IPS-20b (cell line): ENCODE measurements around the gene SNRPA.

ENCODE experiments used
- H3K27ac ChIP-seq: one replicate; pipeline ENCODE4 v1.5.1; 2013; ENCODE audit warnings: low read length
- H3K27me3 ChIP-seq: 2 replicates; pipeline ENCODE4 v1.6.1; 2013; ENCODE audit warnings: mild to moderate bottlenecking, low read length, inconsistent platforms; ENCODE audit not compliant: insufficient read depth
- H3K36me3 ChIP-seq: 2 replicates; pipeline ENCODE4 v1.6.1; 2013; ENCODE audit warnings: low read depth, mild to moderate bottlenecking, inconsistent platforms, low read length, moderate library complexity; ENCODE audit not compliant: insufficient read depth
- H3K4me1 ChIP-seq: 2 replicates; pipeline ENCODE4 v1.6.1; 2013; ENCODE audit warnings: mild to moderate bottlenecking, control low read depth, inconsistent platforms, low read length, moderate library complexity; ENCODE audit not compliant: insufficient read depth
- H3K4me3 ChIP-seq: 2 replicates; pipeline ENCODE4 v1.5.1; 2013; ENCODE audit warnings: mild to moderate bottlenecking, low read length, inconsistent platforms
- H3K9ac ChIP-seq: 2 replicates; pipeline ENCODE4 v1.6.1; 2013; ENCODE audit warnings: low read depth, mild to moderate bottlenecking, inconsistent platforms, low read length, moderate library complexity
- H3K9me3 ChIP-seq: 2 replicates; pipeline ENCODE4 v1.6.1; 2013; ENCODE audit warnings: mild to moderate bottlenecking, low read depth, low read length, inconsistent platforms; ENCODE audit not compliant: insufficient read depth

The SNRPA gene

GRCh38 chr19:40750874-40751537 is at the start of gene SNRPA:
Gene SNRPA (plus strand): TSS chr19:40751203. CDS start chr19:40751409, 206 bp downstream.
- peaks cover 27% of the 10 kb centered on the region for H3K36me3 ChIP-seq
- H3K4me1 ChIP-seq: peaks cover 9% of the 10 kb centered on the region; the same call in 1 of the 2 replicates

GRCh38 chr19:40701758-40702157 is 49.2 kb upstream of the SNRPA start:
- no peaks in the 10 kb centered on the region for H3K9me3 ChIP-seq
- no peaks in the 10 kb centered on the region for H3K4me1 ChIP-seq
- no peaks in the 10 kb centered on the region for H3K27me3 ChIP-seq
- no peak overlapping the region for H3K4me3 ChIP-seq
- no peak overlapping the region for H3K27ac ChIP-seq
- H3K9ac ChIP-seq: no peak overlapping the region
- H3K36me3 ChIP-seq: peaks cover 64% of the 10 kb centered on the region

More at GRCh38 chr19:40750874-40751537, at the start of gene SNRPA:
- Histone ChIP-seq H3K9ac (peak within 1 kb of the TSS; percentile 99), H3K9me3 (no peaks in the 10 kb centered on the region), H3K4me3 (peak within 1 kb of the TSS; percentile 97), H3K27ac (peak within 1 kb of the TSS; percentile 95), H3K27me3 (no peaks in the 10 kb centered on the region)

GRCh38 chr19:40702337-40703012 is 48.5 kb upstream of the SNRPA start:
- Histone ChIP-seq H3K9me3 (no peaks in the 10 kb centered on the region), H3K4me3 (no peak overlapping the region), H3K27ac (no peak overlapping the region), H3K36me3 (peaks cover 65% of the 10 kb centered on the region), H3K9ac (peak overlapping the region; percentile 23; the same call in 1 of the 2 replicates), H3K4me1 (no peaks in the 10 kb centered on the region), H3K27me3 (no peaks in the 10 kb centered on the region)

- Histone ChIP-seq H3K27me3 (no peaks in the 10 kb centered on the region), H3K9ac (no peak overlapping the region; the same call in 1 of the 2 replicates), H3K36me3 (peaks cover 71% of the 10 kb centered on the region), H3K4me1 (no peaks in the 10 kb centered on the region), H3K4me3 (no peak overlapping the region), H3K9me3 (no peaks in the 10 kb centered on the region), H3K27ac (no peak overlapping the region)
Measured at GRCh38 chr19:40703029-40703755, 47.8 kb upstream of the SNRPA start.

- H3K27me3 ChIP-seq: no peaks in the 10 kb centered on the region
- H3K4me1 ChIP-seq: no peaks in the 10 kb centered on the region
- no peak overlapping the region for H3K9ac ChIP-seq
- no peak overlapping the region for H3K27ac ChIP-seq
- no peak overlapping the region for H3K4me3 ChIP-seq
- no peaks in the 10 kb centered on the region for H3K9me3 ChIP-seq
- peaks cover 81% of the 10 kb centered on the region for H3K36me3 ChIP-seq
Measured at GRCh38 chr19:40704491-40705361, 46.3 kb upstream of the SNRPA start.

GRCh38 chr19:40705362-40705651 is 45.7 kb upstream of the SNRPA start:
- Histone ChIP-seq H3K9me3 (no peaks in the 10 kb centered on the region), H3K4me1 (no peaks in the 10 kb centered on the region), H3K27ac (no peak overlapping the region), H3K9ac (no peak overlapping the region), H3K27me3 (no peaks in the 10 kb centered on the region), H3K36me3 (peaks cover 82% of the 10 kb centered on the region), H3K4me3 (no peak overlapping the region)

- H3K36me3 ChIP-seq: peaks cover 75% of the 10 kb centered on the region
- H3K4me1 ChIP-seq: no peaks in the 10 kb centered on the region
- H3K9ac ChIP-seq: no peak overlapping the region
- no peak overlapping the region for H3K27ac ChIP-seq
- H3K27me3 ChIP-seq: no peaks in the 10 kb centered on the region
- H3K4me3 ChIP-seq: no peak overlapping the region
- H3K9me3 ChIP-seq: no peaks in the 10 kb centered on the region
Measured at GRCh38 chr19:40705950-40706619, 44.9 kb upstream of the SNRPA start.

- no peak overlapping the region for H3K4me3 ChIP-seq
- H3K27me3 ChIP-seq: no peaks in the 10 kb centered on the region
- peaks cover 73% of the 10 kb centered on the region for H3K36me3 ChIP-seq
- H3K9ac ChIP-seq: no peak overlapping the region
- no peaks in the 10 kb centered on the region for H3K4me1 ChIP-seq
- no peak overlapping the region for H3K27ac ChIP-seq
- no peaks in the 10 kb centered on the region for H3K9me3 ChIP-seq
Measured at GRCh38 chr19:40707615-40708014, 43.4 kb upstream of the SNRPA start.

- peaks cover 4% of the 10 kb centered on the region; the same call in 1 of the 2 replicates for H3K4me1 ChIP-seq
- no peaks in the 10 kb centered on the region for H3K9me3 ChIP-seq
- H3K27ac ChIP-seq: no peak overlapping the region
- H3K4me3 ChIP-seq: no peak overlapping the region
- H3K9ac ChIP-seq: no peak overlapping the region
- no peaks in the 10 kb centered on the region for H3K27me3 ChIP-seq
- H3K36me3 ChIP-seq: peaks cover 62% of the 10 kb centered on the region
Measured at GRCh38 chr19:40709817-40710216, 41.2 kb upstream of the SNRPA start.

GRCh38 chr19:40713939-40714338 is 37.1 kb upstream of the SNRPA start:
- Histone ChIP-seq H3K4me1 (peaks cover 19% of the 10 kb centered on the region; the same call in 1 of the 2 replicates), H3K9me3 (no peaks in the 10 kb centered on the region), H3K27ac (no peak overlapping the region), H3K4me3 (no peak overlapping the region), H3K27me3 (no peaks in the 10 kb centered on the region), H3K36me3 (peaks cover 30% of the 10 kb centered on the region), H3K9ac (peak overlapping the region; percentile 88; the same call in 1 of the 2 replicates)
